Panc1 (cell line): ENCODE measurements around the gene JADE2.

Experiments
- CTCF ChIP-seq: fragments of 450-650 bp; IDR thresholded peaks from 2 replicates; pipeline ENCODE4 v1.5.1; 2017; ENCODE audit warnings: mild to moderate bottlenecking
- POLR2AphosphoS5 ChIP-seq: IDR thresholded peaks from 2 replicates; pipeline ENCODE4 v1.6.1; 2012; ENCODE audit warnings: mild to moderate bottlenecking, low read depth, low read length, moderate library complexity

DNA sequence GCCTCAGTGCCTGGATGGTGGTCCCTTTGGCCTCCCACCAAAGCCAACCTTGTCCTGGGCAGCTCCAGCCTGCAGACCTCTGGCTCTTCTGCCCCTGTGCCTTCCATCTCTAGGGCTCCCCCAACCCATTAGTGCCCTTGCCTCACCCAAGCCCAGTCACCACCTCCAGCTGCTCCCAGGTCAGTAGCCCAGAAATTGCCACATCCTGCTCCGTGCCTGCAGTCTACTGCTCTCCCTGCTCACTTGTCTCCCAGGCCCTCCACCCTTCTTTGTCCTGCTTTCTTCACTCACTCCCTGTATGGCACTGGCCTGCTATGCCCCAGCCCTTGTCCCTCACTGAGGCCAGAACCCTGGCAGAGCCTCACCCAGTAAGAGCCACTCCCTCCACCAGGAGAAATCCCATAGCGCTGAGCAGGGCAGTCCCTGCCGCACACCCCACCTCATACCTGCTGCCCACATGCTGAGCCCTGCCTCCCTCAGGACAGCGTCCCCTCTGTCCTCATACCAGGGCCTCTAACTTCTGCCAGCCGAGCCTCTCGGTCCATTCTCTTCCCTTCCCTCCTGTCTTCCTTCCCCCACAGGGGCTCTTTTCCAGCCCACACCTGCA, 44.4 kb downstream of the JADE2 start:
- no peak for TF ChIP-seq CTCF
- TF ChIP-seq POLR2AphosphoS5 = no peak
